OCI-LY1 (cell line): Measurements from ENCODE around the gene ECPAS.

ENCODE experiments used
- EZH2 ChIP-seq: fragments of 200-600 bp; sonication (generic), shearing (Covaris generic); IDR thresholded peaks from 2 replicates; pipeline ENCODE4 v1.8.0; 2017; ENCODE audit warnings: borderline replicate concordance, mixed run types, mild to moderate bottlenecking, antibody characterized with exemption, low read length, moderate library complexity, mixed read lengths
- TF ChIP-seq, protein P1 (sequence below): fragments of 200-600 bp; sonication (generic), shearing (Covaris generic); IDR thresholded peaks from 2 replicates; pipeline ENCODE4 v1.5.1; 2017; ENCODE audit warnings: mild to moderate bottlenecking, antibody characterized with exemption, low read length, moderate library complexity, mixed read lengths

DNA sequence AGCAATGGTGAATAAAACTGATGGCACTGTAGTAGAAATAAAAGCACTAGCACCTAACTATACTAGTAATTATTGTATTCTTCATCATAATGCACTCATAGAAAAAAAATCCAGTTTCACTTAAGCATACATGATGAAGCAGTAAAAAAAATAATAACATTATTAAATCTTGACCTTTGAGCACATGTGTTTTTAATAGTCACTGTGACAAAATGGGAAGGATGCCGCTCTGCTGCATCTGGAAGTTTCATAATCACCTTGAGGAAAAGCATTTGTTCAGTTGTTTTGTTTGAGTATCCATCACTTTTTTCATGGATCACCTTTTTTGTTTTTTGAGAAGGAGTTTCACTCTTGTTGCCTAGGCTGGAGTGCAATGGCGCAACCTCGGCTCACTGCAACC lies 167.4 kb downstream of the ECPAS start:
- TF ChIP-seq, protein P1, sequence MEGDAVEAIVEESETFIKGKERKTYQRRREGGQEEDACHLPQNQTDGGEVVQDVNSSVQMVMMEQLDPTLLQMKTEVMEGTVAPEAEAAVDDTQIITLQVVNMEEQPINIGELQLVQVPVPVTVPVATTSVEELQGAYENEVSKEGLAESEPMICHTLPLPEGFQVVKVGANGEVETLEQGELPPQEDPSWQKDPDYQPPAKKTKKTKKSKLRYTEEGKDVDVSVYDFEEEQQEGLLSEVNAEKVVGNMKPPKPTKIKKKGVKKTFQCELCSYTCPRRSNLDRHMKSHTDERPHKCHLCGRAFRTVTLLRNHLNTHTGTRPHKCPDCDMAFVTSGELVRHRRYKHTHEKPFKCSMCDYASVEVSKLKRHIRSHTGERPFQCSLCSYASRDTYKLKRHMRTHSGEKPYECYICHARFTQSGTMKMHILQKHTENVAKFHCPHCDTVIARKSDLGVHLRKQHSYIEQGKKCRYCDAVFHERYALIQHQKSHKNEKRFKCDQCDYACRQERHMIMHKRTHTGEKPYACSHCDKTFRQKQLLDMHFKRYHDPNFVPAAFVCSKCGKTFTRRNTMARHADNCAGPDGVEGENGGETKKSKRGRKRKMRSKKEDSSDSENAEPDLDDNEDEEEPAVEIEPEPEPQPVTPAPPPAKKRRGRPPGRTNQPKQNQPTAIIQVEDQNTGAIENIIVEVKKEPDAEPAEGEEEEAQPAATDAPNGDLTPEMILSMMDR = no peak
- no peak for TF ChIP-seq EZH2
